ENCODE results near the gene SLC5A10.

DNA sequence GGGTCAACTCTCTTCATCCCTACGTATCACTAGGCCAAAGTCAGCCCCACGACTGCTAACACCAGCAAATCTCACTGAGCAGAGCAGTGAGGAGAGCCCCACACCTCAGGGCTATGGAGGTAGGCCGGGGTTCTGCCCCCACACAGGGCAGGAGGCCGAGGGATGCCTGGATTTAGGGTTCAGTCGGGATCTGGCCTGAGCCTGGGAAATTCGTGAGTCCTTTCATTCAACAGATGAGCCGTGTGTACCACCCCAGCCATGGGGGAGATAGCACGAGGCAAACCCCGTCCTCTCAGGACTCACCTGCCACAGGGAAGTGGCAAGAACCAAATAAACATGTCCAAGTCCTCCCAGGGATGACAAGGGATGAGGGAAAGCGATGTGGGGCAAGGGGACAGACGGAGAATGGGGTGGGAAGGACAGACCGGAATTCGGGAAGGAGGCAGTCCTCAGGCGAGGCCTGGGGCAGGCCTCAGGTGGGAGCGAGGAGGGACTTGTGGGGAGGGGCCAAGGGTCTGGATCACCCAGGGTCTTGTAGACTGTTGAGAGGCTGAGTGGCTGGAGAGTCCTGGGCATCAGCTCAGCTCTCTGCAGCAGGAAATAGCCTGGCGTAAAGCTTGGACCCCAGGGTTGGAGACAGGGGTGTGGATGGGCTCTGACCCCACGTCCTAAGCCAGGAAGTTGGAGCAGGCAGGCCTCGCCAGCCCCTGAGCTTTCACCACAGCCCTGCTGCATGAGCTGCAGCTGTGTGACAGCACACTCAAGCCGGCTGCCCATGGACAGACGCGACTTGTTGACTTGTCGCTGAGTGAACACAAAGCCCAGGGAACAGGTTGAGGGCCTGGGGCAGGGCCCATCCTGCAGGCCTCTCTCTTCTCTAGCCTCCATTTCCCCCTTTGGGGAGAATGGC is 60.5 kb downstream of the SLC5A10 start:
- no peak for TF ChIP-seq POLR2A (IDR thresholded peaks at IDR 0.05)
- TF ChIP-seq CTCF (IDR thresholded peaks at IDR 0.05) = no peak
- TF ChIP-seq EP300 (IDR thresholded peaks at IDR 0.05) = no peak

Measured in ovary (tissue), 3 donors.